ENCODE data around the gene GPC2.

- TF ChIP-seq POLR2A (IDR thresholded peaks at IDR 0.05) (no peak), CTCF (IDR thresholded peaks at IDR 0.05) (no peak)
Observed at GRCh38 chr7:100163871-100164270, 13.3 kb downstream of the GPC2 start.
